ENCODE data around the gene CD8B. TPM values are rescaled to one million over a fixed set of nuclear protein-coding genes. Genes with fewer than 3 reads are reported as not detected.
"Not testable (repeated sequence)": the region's sequence is repeated elsewhere in the genome, so short reads cannot be mapped to it uniquely, and the experiment has no call there.

Gene CD8B
- total and polyA plus RNA-seq, 2 experiments from 2014 or later = not detected

GRCh38 chr2:86851581-86851980, 10.1 kb downstream of the CD8B start:
- H3K4me1 ChIP-seq (ENCODE audit: insufficient read depth); H3K27ac ChIP-seq; H2AFZ ChIP-seq; H3K36me3 ChIP-seq (ENCODE audit: low read depth); H3K9me2 ChIP-seq (ENCODE audit: insufficient read depth); H3F3A ChIP-seq (ENCODE audit: insufficient read depth); in situ Hi-C loops (cut with MboI); H3K9me3 ChIP-seq (ENCODE audit: low read depth); DNase-seq; H3K4me3 ChIP-seq; H3K9ac ChIP-seq; H3K27me3 ChIP-seq (replicated peaks; ENCODE audit: insufficient read depth); H3K79me2 ChIP-seq (ENCODE audit: insufficient read depth); H3K4me2 ChIP-seq (ENCODE audit: unreplicated experiment); H4K20me1 ChIP-seq (ENCODE audit: insufficient read depth): not testable (repeated sequence)
- WGBS, 2 experiments (ENCODE audit: low coverage in 1 of 2, low lambda C conversion rate in 2 of 2, missing lambda C conversion rate in 2 of 2) = 36 to 42% methylated on average over 4 of the region's 4 CpGs

- H3K9me3 ChIP-seq (ENCODE audit: low read depth); H3F3A ChIP-seq (ENCODE audit: insufficient read depth); H3K79me2 ChIP-seq (ENCODE audit: insufficient read depth); H2AFZ ChIP-seq; H3K9me2 ChIP-seq (ENCODE audit: insufficient read depth); H3K36me3 ChIP-seq (ENCODE audit: low read depth); H3K9ac ChIP-seq; H3K27ac ChIP-seq; H3K27me3 ChIP-seq (replicated peaks; ENCODE audit: insufficient read depth); H3K4me1 ChIP-seq (ENCODE audit: insufficient read depth); H3K4me2 ChIP-seq (ENCODE audit: unreplicated experiment); H3K4me3 ChIP-seq; H4K20me1 ChIP-seq (ENCODE audit: insufficient read depth); DNase-seq; in situ Hi-C loops (cut with MboI): not testable (repeated sequence)
- WGBS, 2 experiments (ENCODE audit: low coverage in 1 of 2, low lambda C conversion rate in 2 of 2, missing lambda C conversion rate in 2 of 2) = 69 to 73% methylated on average over 3 to 6 of the region's 6 CpGs
These were observed 19.0 kb downstream of the CD8B start for GRCh38 chr2:86842607-86843234.

GRCh38 chr2:86841330-86841729, 20.4 kb downstream of the CD8B start:
- H3K36me3 ChIP-seq (ENCODE audit: low read depth); H3K9ac ChIP-seq; in situ Hi-C loops (cut with MboI); H2AFZ ChIP-seq; H3K9me2 ChIP-seq (ENCODE audit: insufficient read depth); H3K79me2 ChIP-seq (ENCODE audit: insufficient read depth); DNase-seq; H4K20me1 ChIP-seq (ENCODE audit: insufficient read depth); H3K4me3 ChIP-seq; H3K27me3 ChIP-seq (replicated peaks; ENCODE audit: insufficient read depth); H3F3A ChIP-seq (ENCODE audit: insufficient read depth); H3K27ac ChIP-seq; H3K4me2 ChIP-seq (ENCODE audit: unreplicated experiment); H3K9me3 ChIP-seq (ENCODE audit: low read depth); H3K4me1 ChIP-seq (ENCODE audit: insufficient read depth): not testable (repeated sequence)
- WGBS, 2 experiments (ENCODE audit: low coverage in 1 of 2, low lambda C conversion rate in 2 of 2, missing lambda C conversion rate in 2 of 2) = 82 to 83% methylated on average over 4 to 6 of the region's 8 CpGs

GRCh38 chr2:86839871-86840548, 21.7 kb downstream of the CD8B start:
- H4K20me1 ChIP-seq (ENCODE audit: insufficient read depth); DNase-seq; H3K4me1 ChIP-seq (ENCODE audit: insufficient read depth); H3K9me3 ChIP-seq (ENCODE audit: low read depth); in situ Hi-C loops (cut with MboI); H2AFZ ChIP-seq; H3K27ac ChIP-seq; H3K4me3 ChIP-seq; H3K79me2 ChIP-seq (ENCODE audit: insufficient read depth); H3K4me2 ChIP-seq (ENCODE audit: unreplicated experiment); H3K27me3 ChIP-seq (replicated peaks; ENCODE audit: insufficient read depth); H3K9ac ChIP-seq; H3K36me3 ChIP-seq (ENCODE audit: low read depth); H3K9me2 ChIP-seq (ENCODE audit: insufficient read depth); H3F3A ChIP-seq (ENCODE audit: insufficient read depth): not testable (repeated sequence)
- 64 to 74% methylated on average over 7 to 8 of the region's 11 CpGs for WGBS, 2 experiments (ENCODE audit: low coverage in 1 of 2, low lambda C conversion rate in 2 of 2, missing lambda C conversion rate in 2 of 2)

- H2AFZ ChIP-seq; H3F3A ChIP-seq (ENCODE audit: insufficient read depth); H3K9me3 ChIP-seq (ENCODE audit: low read depth); in situ Hi-C loops (cut with MboI); H3K4me2 ChIP-seq (ENCODE audit: unreplicated experiment); H3K79me2 ChIP-seq (ENCODE audit: insufficient read depth); H3K27ac ChIP-seq; H3K4me3 ChIP-seq; H3K36me3 ChIP-seq (ENCODE audit: low read depth); H3K9me2 ChIP-seq (ENCODE audit: insufficient read depth); DNase-seq; H4K20me1 ChIP-seq (ENCODE audit: insufficient read depth); H3K9ac ChIP-seq; H3K27me3 ChIP-seq (replicated peaks; ENCODE audit: insufficient read depth); H3K4me1 ChIP-seq (ENCODE audit: insufficient read depth): not testable (repeated sequence)
- WGBS, 2 experiments (ENCODE audit: low coverage in 1 of 2, low lambda C conversion rate in 2 of 2, missing lambda C conversion rate in 2 of 2) = 93 to 98% methylated on average over 7 of the region's 7 CpGs
These were observed 22.2 kb downstream of the CD8B start for GRCh38 chr2:86839455-86839854.

- in situ Hi-C loops (cut with MboI) = not testable (repeated sequence)
These were observed 24.0 kb downstream of the CD8B start for GRCh38 chr2:86837714-86838113.

GRCh38 chr2:86836915-86837695, 24.6 kb downstream of the CD8B start:
- in situ Hi-C loops (cut with MboI); H3K36me3 ChIP-seq (ENCODE audit: low read depth); H3K9me2 ChIP-seq (ENCODE audit: insufficient read depth); H4K20me1 ChIP-seq (ENCODE audit: insufficient read depth); H3K79me2 ChIP-seq (ENCODE audit: insufficient read depth); H3K9me3 ChIP-seq (ENCODE audit: low read depth); H3K4me1 ChIP-seq (ENCODE audit: insufficient read depth); H3F3A ChIP-seq (ENCODE audit: insufficient read depth); H3K27me3 ChIP-seq (replicated peaks; ENCODE audit: insufficient read depth): not testable (repeated sequence)
- peak; percentile 92 for DNase-seq
- Histone ChIP-seq H3K9ac (peak overlapping the region; percentile 68), H3K27ac (peak overlapping the region; percentile 56), H2AFZ (peak overlapping the region; percentile 84), H3K4me2 (ENCODE audit: unreplicated experiment) (peak overlapping the region; percentile 95), H3K4me3 (peak overlapping the region; percentile 71)
- WGBS, 2 experiments (ENCODE audit: low coverage in 1 of 2, low lambda C conversion rate in 2 of 2, missing lambda C conversion rate in 2 of 2) = 9 to 12% methylated on average over 11 to 17 of the region's 19 CpGs

More at GRCh38 chr2:86837714-86838113, 24.0 kb downstream of the CD8B start:
- WGBS, 2 experiments (ENCODE audit: low coverage in 1 of 2, low lambda C conversion rate in 2 of 2, missing lambda C conversion rate in 2 of 2) = 20 to 33% methylated on average over 5 to 7 of the region's 7 CpGs
- not testable (repeated sequence) for H3K4me3 ChIP-seq; H3K9me2 ChIP-seq (ENCODE audit: insufficient read depth); H3K4me2 ChIP-seq (ENCODE audit: unreplicated experiment); DNase-seq; H3K9ac ChIP-seq; H3K36me3 ChIP-seq (ENCODE audit: low read depth); H3K9me3 ChIP-seq (ENCODE audit: low read depth); H2AFZ ChIP-seq; H4K20me1 ChIP-seq (ENCODE audit: insufficient read depth); H3K27me3 ChIP-seq (replicated peaks; ENCODE audit: insufficient read depth); H3K27ac ChIP-seq; H3K79me2 ChIP-seq (ENCODE audit: insufficient read depth); H3K4me1 ChIP-seq (ENCODE audit: insufficient read depth); H3F3A ChIP-seq (ENCODE audit: insufficient read depth)
